NCI-H146 treated with DMSO at 0.1 percent for 48 hours (cell line): ENCODE measurements around the gene GRM8.

ENCODE experiments used
- DNase-seq: peaks from one replicate; lab custom pipeline; 2025; ENCODE audit not compliant: unreplicated experiment; lab: John Stamatoyannopoulos, UW

GRM8 gene

DNA sequence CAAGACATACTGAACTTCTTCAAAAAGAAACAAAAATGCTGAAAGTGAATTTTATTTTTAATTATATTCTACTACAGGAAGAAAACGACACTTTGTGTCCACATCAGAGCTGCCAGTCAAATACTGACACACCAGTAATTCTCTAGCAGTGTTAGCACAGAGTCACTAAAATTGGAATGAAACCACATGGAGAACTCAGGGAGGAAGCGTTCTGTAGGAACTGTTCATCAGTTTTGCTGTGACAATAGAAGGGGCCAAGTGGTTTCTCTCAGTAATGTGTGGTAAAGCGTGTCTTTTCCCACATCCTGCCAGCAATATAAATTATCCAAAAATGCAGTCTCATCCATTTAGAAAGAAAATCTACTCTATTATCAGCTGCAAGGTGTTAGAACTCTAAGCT, 683.3 kb downstream of the GRM8 start:
- DNase-seq = no peak

DNA sequence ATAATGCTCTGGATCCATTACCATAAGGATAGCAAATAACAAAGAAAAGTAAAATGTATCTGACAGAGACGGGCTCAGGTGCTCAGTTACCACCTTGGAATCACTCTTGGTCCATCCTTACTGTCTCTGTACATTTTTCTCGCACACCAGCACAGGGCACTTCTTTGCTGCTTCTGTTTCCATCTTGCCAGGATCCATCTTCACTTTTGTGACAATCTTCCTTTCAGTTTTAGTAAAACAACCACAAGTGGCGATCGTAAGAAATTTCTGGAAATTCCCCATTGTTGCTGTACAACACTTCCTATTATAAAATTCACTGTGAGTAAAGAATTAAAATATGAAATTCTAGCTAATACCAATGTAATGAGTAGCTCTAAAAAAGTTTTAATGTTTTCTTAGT, 695.5 kb downstream of the GRM8 start:
- DNase-seq = no peak

DNA sequence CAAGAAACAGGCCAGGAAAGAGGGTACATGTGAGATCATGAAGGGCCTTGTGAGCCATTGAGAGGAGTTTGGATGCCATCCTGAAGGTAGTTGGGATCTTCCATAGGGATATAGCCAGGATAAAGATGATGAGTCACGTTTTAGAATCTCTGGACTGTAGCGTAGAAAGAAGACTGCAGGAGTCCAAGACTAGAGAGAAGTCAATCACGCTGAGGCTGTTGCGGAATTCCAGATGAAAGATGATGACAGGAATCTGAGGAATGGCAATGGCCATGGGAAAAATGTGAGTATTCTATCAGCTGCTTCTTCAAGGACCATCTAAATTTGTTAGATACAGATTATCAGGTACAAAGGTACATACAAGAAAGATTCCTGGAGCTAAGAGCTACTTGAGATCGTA, 711.3 kb downstream of the GRM8 start:
- DNase-seq = no peak

DNA sequence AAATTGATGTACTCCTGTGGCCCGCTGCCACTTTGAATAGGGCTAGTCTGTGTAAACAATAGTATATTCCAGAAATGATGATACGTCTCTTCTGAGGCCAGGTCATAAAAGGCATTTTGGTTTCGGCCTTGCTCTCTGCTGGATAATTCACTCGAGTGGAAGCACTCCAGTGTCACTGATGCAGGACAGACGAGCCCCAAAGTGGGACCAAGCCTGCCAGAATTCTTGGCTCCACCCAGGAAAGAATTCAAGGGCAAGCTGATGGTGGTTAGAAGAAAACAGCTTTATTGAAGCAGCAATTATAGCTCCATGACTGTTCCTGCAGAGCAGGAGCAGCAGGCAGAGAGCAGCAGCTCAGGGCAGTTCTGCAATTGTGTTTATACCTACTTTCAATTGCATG, 717.6 kb downstream of the GRM8 start:
- no peak for DNase-seq

DNA sequence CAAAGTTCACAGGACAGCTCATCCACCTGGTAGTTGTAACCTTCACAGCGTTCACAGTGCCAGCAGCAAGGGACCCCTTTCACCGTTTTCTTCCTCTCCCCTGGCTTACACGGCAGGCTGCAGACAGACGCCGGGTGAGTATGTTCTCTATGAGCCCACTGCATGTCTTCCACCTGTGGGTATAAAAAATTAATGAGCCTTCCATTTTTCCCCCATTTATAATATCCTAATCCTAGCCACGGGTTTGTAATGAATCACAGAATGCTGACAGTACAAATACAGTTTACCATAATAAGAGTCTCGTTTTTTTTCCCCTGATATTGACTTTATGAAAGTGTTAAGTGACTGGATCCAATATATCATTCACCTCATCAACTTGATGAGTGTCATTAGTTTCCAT, 719.0 kb downstream of the GRM8 start:
- no peak for DNase-seq

DNA sequence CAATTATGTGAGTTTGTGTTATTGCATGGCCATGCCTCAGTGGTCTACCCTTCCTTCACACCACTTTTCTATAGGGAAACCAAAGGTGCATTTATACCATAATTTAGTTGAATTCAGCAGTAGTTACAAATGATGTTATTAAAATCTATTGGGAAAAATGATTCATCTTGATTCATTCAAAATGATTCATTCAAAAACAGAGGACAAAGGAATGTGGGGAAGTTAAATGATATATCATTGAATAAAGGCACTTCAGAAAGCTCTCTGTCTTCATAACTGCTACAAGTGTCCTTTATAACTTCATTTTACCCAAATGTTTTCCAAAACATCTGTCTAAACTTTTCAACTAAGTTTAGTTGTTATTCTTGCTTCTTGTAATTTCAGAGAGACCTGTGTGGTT, 722.9 kb downstream of the GRM8 start:
- no peak for DNase-seq

DNA sequence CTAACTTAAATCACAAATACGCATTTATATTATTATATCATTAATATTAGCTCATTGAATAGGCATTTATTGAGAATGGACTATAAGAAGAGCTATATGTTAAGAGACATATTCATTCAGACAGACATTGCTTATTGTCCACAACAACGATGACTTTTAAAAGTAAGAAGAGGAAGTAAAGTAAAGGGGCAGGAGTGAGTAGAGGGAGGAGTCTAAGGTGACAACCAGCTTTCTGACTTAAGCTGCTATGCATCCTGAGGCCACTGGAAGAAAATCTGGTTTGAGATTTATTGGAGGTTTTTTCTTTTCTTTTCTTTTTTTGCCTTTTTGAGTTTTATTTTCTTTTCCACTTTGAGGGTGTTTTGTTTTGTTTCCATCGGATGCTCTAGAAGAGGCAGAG, 723.5 kb downstream of the GRM8 start:
- no peak for DNase-seq

DNA sequence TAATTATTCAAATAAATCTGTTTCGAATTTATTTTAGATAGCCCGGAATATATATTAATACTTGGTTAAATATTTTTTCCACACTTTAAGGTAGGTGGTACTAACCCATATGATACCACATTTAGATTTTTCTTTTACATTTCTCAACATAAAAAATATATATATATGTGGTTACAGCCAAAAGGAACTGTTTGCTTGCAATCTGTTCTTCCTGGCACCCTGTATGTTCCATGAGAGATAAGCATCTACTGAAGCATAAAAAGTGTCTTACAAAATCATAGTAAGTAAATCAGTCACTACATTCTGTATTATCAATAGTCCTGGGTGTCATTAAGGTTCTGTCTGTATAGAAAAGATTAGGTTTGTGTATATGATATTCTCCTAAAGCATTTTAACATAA, 726.8 kb downstream of the GRM8 start:
- no peak for DNase-seq

DNA sequence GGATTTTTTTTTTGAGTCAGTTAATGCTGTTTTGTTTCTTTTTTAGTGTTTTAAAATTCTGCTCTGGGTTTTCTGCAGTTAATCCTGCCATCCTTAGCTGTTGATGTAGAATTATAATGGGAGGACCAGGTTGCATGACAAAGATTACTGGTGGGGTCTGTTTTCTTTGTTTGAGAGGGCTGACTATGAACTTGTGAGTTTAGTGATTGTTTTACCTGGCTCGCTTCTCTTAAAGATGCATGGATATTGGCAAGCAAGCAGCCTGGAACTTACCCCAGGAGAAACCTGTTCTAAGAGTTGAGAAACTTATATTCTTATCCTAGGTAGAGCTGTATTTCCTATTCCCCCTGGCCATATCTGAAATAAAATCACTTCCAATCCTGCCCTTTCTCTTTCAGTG, 727.8 kb downstream of the GRM8 start:
- DNase-seq = no peak

DNA sequence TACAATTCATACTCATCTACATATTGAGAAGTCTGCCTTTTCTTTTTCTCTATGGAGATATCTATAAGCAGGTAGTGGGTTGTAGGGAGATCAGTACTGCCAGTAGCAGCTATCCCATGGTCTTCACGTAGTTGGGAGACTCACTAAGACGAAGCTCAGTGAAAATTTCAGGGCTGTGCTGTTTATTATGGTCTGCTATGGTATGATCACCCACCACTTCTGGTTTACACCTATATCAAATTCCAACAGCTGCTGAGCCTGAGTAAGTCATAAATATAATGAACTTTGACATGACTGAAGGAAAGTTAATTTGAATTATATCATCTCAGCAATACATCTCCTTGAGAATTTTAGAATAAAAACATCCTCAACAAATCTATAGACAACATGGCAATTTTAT, 741.7 kb downstream of the GRM8 start:
- DNase-seq = no peak

DNA sequence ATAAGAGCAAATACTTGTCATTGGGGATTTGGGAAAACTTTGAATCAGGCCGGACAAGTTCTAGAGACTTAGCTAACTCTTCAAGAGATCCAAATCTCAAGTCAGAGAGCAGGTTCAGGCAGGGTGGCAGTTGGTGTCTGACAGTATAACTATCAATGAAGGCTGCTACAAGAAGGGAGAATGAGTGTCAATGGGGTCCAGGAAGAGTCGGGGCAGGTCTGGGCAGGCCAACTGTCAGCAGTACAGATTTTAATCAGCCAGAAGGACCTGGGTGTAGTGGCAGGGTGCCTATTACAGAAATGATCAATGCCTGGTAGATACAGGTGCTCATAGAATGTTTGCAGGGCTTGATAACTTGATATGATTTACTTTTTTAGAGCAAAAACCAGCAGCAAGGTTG, 751.1 kb downstream of the GRM8 start:
- no peak for DNase-seq

DNA sequence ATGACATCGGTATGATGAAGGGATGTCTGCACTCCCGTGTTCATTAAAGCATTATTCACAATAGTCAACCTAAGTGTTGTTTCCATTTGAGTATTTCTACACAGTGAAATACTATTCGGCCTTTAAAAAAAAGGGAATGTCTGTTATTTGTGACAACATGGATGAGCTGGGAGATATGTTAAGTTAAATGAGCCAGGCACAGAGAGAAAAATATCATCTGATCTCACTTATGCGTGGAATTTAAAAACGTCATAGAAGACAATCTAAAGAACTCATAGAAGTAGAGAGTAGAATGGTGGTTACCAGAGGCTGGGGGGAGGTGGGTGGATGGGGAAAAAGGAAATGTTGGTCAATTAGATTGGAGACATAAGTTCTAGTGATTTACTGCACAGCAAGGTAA, 753.3 kb downstream of the GRM8 start:
- DNase-seq = no peak

DNA sequence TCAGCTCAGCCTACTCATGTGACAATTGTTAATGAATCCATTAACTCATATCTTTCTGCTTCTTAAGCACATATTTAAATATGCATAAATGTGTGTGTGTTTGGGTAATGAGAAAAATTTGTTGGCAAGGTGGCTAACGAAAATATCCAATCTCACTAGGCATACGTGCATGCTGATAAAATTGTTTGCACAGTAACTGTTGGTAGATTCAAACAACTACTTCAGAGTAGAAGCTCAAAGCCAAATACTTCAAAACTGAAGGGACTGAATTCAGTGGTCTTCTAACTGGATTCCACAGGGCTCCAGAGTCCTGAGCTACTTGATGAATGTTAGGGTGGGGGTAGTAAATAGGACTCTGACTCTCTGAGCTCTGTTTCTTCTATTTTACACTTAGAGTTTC, 757.0 kb downstream of the GRM8 start:
- DNase-seq = no peak

DNA sequence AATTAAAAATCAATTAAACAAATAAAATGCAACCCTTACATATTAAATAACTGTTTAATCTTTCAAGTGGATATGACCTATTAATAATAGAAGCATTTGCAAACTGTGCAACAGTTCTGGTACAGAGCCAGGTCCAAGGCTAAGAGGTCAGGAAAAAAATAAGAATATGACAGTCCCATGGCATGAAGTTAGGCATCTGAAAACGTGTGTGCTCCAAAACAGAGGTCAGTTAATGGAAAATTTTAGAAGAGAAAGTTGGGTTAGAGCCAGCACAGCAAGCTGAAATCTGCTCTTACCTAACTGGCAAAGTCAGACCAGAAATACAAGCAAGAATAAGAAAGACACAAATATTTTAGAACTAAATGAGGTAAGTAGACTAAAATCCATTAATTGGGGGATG, 757.7 kb downstream of the GRM8 start:
- DNase-seq = no peak

DNA sequence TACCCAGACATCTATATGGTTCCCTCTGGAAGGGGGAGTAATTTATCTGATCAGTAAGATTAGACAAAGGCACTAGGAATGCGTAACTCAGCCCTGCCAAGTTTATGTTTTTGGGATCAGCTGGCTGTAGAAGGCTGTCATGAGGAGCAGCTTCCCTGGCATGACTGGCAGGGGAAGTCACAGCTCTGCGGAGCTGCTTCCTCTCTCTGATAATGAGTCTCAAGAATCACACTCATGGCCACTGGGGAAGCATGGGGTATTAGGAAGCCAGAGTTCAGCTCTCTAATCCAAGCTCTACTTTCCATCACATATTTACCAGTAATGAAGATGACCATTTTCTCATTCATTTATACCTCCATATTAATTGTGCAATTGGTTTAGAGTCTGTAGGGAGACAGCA, 758.9 kb downstream of the GRM8 start:
- DNase-seq = no peak

DNA sequence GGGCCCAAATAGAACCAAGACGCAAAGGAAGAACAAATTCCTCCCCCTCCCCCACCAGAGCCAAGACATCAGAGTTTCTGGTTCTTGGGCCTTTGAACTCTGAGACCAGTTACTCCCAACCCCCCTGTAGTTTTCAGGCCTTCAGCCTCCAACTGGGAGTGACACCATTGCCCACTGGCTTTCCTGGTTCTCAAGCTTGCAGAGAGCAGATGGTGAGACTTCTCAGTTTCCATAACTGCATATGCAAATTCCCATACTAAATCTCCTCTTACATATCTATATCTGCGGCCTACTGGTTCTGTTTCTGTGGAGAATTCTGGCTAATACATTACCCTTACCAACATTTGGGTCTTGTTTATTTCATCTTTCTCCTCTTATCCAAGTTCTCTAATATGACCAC, 762.9 kb downstream of the GRM8 start:
- no peak for DNase-seq

DNA sequence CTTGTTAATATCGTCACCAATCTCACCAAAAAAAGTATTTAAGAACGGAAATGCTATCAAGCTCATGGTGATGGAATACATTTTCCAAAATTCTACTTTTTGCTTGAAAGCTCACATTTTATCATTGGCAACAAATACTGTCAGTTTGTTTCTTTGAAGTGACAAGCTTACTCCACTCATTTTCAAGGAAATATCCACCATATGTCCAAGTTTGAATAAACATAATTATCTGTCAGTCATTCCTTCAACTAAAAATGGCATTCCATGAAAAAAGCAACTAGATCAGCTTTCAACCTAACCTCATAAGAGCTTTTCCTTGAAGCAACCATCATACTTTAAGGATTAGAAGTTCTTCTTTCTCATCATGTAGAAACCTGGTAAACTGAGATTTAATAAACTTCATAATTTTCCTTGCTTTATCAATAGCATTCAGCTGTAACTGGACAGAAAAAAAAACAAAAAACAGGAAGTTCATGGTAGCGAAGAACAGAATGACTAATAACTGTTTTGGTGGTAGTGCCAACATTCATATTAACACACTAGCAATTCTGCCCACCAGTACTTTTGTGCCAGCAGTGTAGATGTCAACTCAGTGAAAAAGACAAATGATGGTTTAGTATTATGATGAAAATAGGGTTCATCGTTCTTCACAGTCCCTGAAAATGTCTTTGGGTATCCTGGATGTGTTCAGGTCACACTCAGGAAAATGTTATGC, 764.9 kb downstream of the GRM8 start:
- no peak for DNase-seq

DNA sequence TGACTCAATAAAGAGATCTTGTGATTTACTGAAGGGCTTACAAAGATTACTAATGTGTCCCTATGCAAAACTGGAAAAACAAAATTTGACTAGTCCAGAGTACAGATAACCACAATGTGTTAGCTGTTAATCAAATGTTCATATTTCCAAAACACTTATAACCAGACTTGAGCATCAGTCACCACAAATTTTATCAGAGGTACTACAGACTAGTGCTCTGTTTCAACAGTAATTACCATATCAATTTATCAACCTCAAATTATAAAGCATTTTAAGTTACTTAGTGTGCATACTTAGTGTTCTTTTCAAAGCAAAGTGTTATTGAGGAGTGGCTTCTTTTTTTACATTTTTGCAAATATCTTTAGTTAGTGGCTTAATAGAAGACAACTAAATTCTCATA, 765.9 kb downstream of the GRM8 start:
- no peak for DNase-seq

DNA sequence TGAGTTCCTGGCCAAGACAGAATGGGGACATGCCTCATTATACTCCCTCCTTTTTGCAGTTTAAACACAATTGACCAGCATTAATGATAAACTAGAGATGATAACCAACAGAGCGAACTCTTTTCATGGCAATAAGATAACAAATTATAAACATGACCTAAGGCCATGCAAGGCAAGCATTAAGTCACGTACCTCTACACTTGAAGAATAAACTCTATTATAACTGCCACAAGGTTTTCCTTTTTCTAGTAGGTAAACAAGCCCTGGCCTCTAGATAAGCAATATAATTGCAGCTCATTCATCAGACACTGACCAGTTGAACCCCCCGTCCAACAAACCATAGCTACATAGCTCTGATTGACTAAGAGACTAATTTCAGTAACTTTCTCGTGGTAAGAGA, 767.0 kb downstream of the GRM8 start:
- DNase-seq = no peak

DNA sequence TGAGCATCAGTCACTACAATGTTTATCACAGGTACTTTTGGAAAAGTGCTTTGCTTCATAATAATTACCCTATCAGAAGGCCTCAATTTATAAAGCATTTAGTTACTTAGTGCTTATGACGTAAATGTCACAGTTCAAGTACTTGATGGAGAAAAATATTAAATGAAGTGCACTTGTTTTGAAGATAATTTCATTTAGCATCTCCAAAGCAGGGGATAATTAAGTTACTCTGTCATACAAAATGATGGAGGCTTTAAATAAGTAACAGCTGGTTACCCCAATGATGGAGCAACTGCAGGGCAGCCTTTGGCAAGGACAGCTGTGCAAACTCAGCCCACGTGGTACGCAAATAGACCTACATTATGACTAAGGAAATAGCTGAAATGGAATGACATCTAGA, 768.8 kb downstream of the GRM8 start:
- no peak for DNase-seq

DNA sequence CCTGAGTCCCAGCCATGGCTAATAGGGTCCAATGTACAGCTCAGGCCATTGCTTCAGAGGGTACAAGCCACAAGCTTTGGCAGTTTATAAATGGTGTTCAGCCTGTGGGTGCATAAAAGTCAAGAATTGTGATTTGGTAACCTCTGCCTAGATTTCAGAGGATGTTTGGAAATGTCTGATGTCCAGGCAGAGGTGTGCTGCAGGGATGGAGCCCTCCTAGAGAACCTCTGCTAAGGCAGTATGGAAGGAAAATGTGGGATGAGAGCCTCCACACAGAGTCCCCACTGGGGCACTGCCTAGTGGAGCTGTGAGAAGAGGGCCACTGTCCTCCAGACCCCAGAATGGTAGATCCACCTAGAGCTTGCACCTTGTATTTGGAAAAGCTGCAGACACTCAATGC, 779.9 kb downstream of the GRM8 start:
- DNase-seq = no peak

DNA sequence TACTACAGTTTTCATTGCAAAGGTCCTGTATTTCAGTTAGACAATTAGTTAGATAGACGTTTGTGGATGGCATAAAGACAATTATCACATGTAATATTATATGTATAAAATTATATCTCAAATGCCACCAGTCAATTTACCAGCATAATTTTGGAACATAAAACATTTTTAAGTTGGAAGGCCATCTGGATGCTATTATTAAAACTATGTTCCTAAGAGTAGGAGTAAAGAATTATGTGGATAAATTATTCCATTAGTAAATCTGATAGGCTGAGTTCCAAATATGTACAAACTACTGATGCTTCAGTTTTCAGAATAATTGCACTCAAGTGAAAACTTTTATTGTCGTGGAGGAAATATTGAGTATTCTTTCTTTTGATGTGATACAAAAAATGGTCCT, 790.3 kb downstream of the GRM8 start:
- DNase-seq = no peak

DNA sequence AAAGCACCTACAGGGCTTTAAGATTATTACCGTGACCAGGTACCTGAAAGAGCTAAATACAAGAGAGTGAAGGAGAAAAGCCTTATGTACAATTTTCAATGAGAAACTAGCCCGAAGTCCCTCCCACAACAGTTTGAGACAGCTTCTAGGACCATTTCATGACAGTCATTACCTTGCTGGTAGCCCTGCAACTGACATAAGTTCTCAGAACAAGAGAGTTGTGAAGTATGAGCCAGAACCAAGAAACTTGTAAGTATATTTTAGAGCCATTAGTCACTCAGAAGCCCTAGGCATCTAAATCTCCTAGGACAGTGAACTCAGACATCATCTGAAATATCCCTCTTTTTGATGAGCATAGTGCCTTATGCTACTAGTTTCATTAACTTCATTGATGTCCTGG, 792.1 kb downstream of the GRM8 start:
- no peak for DNase-seq

DNA sequence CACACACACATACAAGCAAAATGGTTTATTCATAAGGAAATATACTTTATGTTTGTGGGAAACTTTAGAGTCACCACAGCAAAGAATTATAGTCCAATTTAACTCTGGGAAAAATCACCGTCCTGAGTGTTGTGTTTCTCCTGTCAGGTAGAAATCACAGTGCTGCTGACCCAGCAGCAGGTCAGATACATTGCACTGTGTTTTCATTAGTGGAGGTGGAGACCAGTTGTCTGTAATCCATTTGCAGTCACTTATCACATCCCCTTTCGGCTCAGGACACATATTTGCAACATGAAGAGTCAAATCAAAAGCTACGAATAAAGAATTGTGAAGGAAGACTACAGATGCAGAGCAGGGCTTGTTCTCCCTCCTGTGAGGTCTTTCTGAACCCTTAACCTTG, 799.6 kb downstream of the GRM8 start:
- no peak for DNase-seq
